Astrocyte of the cerebellum (primary cell): ENCODE results near the gene PBX2.

Experiments used
- DNase-seq: peaks from one replicate; pipeline ENCODE4 v3.0.0-alpha.2; 2011; ENCODE audit warnings: low read depth
- H3K4me3 ChIP-seq: 2 replicates; pipeline ENCODE4 v1.5.1; 2011; ENCODE audit warnings: mild to moderate bottlenecking, low read depth, low read length, moderate library complexity
- in situ Hi-C: cut with HindIII; loops from 2 replicates; pipeline ENCODE4 v1.10.0; 2017; ENCODE audit warnings: low sequenced_read_pairs
- TF ChIP-seq, protein P1 (sequence below): IDR thresholded peaks from 2 replicates; pipeline ENCODE4 v1.5.1; 2012; ENCODE audit warnings: low read length, low read depth, moderate library complexity, mild to moderate bottlenecking; ENCODE audit errors: missing control alignments

PBX2 gene

DNA sequence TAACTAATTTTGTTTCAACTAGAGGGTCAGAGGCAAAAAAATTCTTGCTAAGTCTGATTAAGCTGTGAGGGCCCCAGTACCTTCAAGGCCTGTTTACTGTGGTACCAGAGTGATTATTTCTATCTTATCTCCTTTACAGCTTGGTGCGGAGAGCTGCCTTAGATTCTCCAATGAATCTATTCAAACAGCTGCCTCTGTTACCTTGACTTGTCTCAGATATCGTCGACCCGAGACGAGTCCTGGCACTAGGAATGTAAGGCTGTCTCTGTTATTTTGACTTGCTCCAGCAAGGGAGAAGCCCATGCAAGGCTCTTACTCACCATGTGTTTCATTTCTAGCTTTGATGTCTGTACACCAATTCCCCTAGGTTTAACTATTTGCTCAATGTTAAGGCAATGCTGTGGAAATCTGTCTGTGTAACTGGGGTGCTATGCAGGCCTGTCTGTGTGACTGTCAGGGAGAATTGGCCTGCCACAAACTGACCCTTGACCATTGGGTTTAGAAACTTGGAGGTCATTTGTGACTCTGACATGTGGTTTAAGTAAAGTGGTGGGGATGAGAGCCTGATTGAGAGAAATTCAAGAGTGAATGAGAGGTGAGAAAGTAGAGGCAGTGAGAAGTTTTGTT is 49.5 kb downstream of the PBX2 start:
- DNase-seq = no peak
- H3K4me3 ChIP-seq = no peak overlapping the region
- TF ChIP-seq, protein P1, sequence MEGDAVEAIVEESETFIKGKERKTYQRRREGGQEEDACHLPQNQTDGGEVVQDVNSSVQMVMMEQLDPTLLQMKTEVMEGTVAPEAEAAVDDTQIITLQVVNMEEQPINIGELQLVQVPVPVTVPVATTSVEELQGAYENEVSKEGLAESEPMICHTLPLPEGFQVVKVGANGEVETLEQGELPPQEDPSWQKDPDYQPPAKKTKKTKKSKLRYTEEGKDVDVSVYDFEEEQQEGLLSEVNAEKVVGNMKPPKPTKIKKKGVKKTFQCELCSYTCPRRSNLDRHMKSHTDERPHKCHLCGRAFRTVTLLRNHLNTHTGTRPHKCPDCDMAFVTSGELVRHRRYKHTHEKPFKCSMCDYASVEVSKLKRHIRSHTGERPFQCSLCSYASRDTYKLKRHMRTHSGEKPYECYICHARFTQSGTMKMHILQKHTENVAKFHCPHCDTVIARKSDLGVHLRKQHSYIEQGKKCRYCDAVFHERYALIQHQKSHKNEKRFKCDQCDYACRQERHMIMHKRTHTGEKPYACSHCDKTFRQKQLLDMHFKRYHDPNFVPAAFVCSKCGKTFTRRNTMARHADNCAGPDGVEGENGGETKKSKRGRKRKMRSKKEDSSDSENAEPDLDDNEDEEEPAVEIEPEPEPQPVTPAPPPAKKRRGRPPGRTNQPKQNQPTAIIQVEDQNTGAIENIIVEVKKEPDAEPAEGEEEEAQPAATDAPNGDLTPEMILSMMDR = no peak
- in situ Hi-C loops = no loop called here

DNA sequence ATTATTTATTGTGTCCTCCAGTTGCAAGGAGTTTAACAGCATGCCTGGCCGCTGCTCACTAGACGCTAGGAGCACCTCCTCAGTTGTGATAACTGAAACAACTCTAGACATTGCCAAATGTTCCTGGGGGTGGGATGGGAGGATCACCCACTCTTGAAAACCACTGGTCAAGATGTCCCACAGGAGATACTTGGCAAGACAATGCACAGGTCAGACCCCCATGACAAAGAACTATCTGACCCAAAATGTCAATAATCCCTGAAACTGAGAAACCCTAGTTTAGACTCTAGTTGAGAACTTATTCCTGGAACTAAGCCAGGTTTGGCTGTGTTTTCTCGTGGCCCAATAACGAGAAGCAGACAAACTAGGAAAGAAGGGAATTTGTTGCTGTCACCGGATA is 50.4 kb downstream of the PBX2 start:
- DNase-seq = no peak
- no peak overlapping the region for H3K4me3 ChIP-seq
- TF ChIP-seq, protein P1 = no peak
- in situ Hi-C loops = no loop called here

DNA sequence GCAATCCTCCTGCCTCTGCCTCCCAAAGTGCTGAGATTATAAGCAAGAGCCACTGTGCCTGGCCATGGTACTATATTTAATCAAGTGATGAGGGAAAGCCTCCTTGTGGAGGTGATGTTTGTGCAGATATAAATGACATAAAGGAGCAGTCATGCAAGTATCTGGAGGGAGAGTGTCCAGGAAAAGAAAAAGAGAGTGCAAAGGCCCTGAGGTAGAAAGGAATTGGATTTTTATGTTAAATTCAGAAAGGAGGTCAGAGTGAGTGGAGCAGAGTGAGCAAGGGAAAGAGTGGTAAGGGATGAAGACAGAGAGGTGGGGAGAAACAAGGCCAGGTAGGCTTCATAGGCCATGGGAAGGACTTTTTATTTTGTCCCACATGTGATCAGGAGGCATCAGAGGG is 52.5 kb downstream of the PBX2 start:
- in situ Hi-C loops = no loop called here
- DNase-seq = no peak
- TF ChIP-seq, protein P1 = no peak
- no peak overlapping the region for H3K4me3 ChIP-seq
